ENCODE measurements around the gene SZRD1.

SZRD1 gene

GRCh38 chr1:16367968-16368890 lies 1.2 kb downstream of the SZRD1 start:
- no peak for DNase-seq

GRCh38 chr1:16369821-16370220 lies 2.8 kb downstream of the SZRD1 start:
- DNase-seq = no peak

- DNase-seq = peak; percentile 64
Measured at GRCh38 chr1:16371725-16372124, 4.7 kb downstream of the SZRD1 start.

DNA sequence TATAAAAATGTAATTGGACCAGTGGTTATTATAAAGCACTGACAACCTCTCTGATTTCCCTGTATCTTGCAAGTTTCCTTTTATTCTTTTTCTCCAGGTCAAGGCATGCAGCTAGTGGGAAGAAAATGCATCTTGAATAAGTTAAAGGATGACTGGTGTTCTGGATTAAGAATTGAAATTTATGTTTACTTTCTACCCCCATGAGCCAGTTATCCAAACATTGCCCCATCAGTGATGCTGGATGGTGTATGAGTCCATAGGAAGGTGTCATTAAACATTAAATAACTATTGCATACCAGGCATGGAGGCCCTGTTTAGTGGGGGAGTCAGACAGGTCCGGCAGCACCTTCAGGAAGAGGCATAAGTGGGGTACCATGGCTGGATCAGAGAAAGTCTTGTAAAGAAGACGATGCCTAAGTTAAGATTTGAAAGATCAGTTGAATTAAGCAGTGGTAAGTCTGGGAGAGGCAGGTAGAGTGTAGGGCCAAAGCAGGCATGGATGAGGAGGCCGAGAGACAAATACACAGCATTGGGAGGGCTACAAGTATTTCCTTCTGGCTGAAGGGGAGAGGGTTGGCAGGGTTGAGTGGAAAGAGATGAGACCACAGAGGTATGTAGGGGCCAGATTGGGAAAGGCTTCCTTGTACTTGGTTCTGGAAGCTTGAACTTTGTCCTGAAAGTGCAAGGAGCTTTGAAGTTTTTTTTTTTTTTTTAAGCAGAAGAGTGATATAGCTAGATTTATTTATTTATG lies 5.7 kb downstream of the SZRD1 start:
- DNase-seq = no peak

DNA sequence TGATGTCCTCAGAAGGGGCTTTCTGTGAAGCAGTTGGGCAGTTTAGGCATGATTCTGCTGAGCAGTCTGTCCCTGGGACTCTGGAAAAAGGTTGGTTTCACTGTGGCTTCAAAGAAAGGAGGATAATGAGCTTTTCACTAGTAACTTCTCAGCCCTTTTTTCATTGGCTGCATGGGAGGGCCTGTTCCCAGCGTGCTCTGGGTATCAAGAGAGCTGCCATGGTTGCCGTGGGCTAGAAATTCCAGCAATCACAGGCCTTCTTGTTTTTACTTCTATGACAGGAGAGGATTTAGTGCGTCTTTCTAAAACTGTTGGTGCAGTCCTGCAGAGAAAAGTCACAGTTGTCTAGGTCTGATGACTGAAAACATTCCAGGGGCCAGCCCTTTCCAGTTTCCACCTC lies 7.2 kb downstream of the SZRD1 start:
- no peak for DNase-seq

DNA sequence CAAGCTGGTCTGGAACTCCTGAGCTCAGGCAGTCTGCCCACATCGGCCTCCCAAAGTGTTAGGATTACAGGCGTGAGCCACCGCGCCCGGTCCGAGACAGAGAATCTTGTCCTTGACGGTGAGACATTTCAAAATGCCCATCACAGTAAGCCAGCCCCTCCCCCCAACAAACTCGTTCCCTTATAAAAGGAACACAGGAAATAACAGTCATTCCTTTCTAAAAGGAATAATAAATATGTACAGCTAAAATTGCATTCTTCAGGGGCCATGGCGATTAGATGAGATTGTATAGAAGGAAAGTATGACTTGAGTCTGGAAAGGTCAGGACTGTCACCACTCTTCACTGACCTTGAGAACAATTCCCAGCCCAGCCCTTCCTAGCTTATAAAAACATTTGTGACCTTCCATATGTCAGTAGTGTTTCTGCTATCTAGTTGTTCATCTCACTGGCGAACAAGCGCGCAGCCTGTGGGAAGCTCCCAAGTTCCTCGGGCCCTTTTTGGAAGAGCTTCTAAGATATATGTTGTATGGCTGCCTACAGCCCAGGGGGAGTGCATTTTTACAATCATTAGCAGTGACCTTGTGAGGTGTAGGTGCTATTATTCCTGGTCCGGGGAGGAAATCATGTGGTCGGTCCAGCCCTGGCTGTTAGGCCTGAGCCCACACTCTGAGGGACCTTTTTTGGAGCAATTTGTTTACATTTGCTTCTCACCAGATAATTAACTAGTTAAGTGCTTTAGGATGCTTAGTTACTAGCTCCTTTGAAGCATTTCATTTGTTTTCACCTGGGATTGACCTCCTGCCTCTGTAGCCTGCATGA lies 8.7 kb downstream of the SZRD1 start:
- DNase-seq = no peak

GRCh38 chr1:16376971-16377370 lies 9.9 kb downstream of the SZRD1 start:
- DNase-seq = no peak

DNA sequence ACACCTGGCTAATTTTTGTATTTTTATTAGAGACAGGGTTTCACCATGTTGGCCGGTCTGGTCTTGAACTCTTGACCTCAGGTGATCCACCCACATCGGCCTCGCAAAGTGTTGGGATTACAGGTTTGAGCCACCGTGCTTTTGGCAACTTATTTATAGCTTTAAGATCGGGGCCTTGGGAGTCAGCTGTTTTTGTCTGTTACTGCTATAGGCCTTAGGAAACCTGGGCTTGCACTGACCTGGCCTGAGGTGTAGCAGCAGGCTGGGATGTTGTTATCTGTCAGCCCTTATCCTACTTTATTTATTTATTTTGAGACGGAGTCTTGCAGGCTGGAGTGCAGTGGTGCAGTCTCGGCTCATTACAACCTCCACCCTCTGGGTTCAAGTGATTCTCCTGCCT lies 11.4 kb downstream of the SZRD1 start:
- no peak for DNase-seq

GRCh38 chr1:16380868-16381267 lies 13.8 kb downstream of the SZRD1 start:
- no peak for DNase-seq

DNA sequence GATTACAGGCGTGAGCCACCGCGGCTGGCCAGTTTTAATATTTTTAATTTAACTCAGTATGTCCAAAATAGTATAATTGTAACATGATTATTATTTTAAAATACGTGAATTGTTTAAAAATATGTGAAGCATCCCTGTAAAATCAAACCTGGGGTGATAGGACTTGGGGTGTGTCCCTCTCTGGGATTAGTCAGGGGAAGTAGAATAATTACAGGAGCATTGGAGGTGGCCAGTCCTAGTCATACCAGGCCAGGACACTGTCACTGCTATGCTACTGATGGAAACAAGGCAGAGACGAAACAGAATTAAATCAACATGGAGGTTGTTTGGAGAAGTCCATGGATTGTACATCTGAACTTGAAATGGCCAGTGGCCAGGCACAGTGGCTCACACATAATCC lies 16.8 kb downstream of the SZRD1 start:
- no peak for DNase-seq

DNA sequence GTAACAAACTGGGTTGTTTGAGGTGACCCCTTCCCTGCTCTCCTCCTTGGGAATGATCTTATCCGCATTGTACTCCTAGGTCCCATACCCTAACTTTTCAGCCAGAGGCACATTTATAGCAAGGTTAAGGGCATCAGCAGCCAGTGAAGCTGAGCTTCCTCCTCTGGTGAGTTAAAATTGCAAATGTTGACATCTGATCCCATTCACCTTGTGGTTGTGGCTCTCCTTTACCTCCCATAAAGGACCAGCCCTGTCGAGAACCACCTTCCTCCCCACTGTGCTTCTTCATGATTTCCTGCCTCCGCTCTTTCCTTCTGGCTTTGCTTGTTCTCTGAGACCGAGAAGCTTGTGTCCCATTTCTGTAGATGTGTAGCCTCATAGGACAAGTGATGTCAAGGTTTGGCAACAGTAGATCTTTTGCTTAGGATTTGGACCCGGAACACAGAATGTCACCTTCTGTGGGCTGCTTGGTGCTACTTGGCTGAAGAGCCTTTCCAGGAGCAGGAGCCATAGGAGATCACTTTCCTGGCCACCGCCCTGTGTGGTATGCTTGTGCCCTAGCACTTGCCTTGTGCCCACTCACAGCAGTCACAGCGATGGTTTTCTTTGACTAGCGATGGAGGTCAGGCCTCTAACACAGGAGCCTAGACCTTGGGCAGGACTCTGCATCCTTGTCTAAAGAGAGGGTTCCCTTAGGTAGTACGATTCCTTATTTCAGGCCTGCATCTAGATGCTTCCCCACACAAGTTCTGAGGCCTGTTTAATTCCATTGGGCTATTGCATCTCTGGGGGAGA lies 18.8 kb downstream of the SZRD1 start:
- DNase-seq = no peak

GRCh38 chr1:16386454-16387113 lies 19.5 kb downstream of the SZRD1 start:
- DNase-seq = no peak

GRCh38 chr1:16387201-16388188 lies 20.5 kb downstream of the SZRD1 start:
- DNase-seq = peak; percentile 27

DNA sequence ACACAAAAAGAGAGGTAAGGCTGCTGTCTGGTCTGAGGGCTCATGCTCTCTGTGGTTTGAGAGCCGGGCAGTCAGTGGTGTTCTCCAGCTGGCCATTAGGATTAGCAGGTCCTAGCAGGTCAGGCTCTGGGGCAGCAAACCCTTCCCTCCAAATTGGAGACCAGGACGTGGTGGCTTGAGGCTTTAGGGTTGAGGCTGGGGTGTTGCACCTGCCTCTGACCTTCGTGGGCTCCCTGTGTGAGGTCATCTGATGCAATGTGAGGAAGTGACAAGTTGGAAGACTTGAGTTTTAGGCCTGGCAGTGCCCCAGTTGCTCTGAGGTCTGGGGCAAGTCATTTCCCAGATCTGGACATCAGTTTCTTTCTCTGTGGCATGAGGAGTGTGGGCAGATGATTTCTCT lies 24.4 kb downstream of the SZRD1 start:
- no peak for DNase-seq

- no peak for DNase-seq
Measured at GRCh38 chr1:16392740-16393569, 25.9 kb downstream of the SZRD1 start.

GRCh38 chr1:16393570-16394521 lies 26.8 kb downstream of the SZRD1 start:
- no peak for DNase-seq

- no peak for DNase-seq
Measured at GRCh38 chr1:16394977-16395376, 27.9 kb downstream of the SZRD1 start.

GRCh38 chr1:16396591-16396990 lies 29.5 kb downstream of the SZRD1 start:
- no peak for DNase-seq
